Measurements from ENCODE around the gene DISP2.

Gene DISP2

GRCh38 chr15:40328751-40329150 is 29.3 kb upstream of the DISP2 start:
- DNase-seq, result no peak

DNA sequence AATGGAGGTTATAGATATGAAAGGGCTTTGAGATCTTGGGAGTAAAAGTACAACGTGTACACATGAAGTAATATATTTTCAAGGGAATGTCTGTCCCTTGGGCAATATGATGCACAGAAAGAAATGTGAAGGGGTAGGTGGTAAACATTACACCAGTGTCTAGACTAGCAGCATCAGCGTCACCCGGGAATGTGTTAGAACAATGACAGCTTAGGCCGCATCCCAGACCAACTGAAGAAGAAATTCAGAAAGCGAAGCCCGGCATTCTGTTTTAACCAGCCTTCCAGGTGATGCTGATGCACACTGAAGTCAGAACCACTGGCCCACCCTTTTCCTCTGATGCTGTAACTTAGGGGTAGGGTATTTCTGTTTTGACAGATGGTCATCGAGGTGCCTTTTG is 28.2 kb upstream of the DISP2 start:
- DNase-seq, result no peak

- DNase-seq, result no peak
Observed at GRCh38 chr15:40330368-40330836, 27.6 kb upstream of the DISP2 start.

- no peak for DNase-seq
Observed at GRCh38 chr15:40331026-40331425, 27.0 kb upstream of the DISP2 start.

GRCh38 chr15:40331637-40332036 is 26.4 kb upstream of the DISP2 start:
- DNase-seq, result no peak

- DNase-seq, result no peak
Observed at GRCh38 chr15:40332113-40332781, 25.8 kb upstream of the DISP2 start.

GRCh38 chr15:40333922-40334492 is 24.0 kb upstream of the DISP2 start:
- DNase-seq, result peak; percentile 36 to 38

- no peak for DNase-seq
Observed at GRCh38 chr15:40334541-40334940, 23.5 kb upstream of the DISP2 start.

- DNase-seq, result no peak
Observed at GRCh38 chr15:40334941-40335795, 22.9 kb upstream of the DISP2 start.

DNA sequence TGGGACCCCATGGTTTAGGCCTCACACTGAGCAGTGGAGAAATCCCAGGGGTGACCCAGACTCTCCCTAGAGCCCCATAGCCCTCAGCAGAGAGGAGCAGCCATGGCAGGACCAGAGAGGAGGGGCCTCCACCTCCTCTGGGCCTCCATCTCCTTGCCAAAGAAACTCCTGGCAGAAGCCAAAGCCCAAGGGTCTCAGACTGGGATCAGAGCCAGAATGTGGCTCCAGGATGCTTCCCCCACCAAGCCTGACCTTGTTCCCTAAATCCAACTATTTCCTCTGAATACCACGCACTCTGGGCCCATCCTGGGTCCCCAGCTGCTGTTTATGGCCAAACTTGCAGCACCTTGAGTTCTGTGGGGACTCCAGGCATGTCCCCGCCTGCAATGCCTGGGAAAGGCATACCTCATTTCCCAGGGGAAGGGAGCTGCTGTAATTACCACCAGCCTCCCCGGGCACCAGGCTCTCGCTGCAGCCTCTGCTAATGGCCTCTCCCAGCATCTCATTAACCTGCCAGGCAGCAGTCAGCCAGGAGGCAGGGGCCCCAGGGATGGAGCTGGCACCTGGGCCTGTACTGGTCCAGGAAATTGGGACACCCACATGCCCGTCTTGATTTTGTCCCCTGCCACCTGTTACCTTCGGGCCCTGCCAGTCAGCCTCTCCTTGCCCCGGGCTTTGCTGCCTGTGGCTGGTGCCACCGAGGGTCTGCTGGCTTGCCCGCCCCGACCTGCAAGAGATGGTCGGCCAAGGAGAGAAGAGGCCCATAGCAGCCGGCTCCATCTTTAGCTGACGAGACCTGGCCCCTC is 21.9 kb upstream of the DISP2 start:
- no peak for DNase-seq

DNA sequence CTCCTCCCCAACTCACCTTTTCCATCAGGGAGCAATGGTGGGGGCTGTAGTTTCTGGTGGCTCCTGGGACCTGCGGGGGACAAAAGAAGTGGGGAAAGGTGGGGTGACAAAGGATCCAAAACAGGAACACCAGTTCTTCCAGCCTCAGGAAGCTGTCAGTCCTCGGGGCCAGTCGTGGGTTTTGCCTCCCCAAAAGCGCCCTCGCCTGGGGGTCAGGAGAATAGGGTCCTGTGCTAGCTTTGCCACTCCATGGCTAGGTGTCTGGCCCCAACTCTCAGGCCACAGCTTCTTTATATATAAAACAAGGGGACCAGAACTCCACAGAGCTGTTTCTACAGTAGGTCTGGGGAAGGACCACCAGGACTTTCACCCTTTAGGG is 21.3 kb upstream of the DISP2 start:
- DNase-seq, result no peak

- no peak for DNase-seq
Observed at GRCh38 chr15:40337597-40337996, 20.4 kb upstream of the DISP2 start.

DNA sequence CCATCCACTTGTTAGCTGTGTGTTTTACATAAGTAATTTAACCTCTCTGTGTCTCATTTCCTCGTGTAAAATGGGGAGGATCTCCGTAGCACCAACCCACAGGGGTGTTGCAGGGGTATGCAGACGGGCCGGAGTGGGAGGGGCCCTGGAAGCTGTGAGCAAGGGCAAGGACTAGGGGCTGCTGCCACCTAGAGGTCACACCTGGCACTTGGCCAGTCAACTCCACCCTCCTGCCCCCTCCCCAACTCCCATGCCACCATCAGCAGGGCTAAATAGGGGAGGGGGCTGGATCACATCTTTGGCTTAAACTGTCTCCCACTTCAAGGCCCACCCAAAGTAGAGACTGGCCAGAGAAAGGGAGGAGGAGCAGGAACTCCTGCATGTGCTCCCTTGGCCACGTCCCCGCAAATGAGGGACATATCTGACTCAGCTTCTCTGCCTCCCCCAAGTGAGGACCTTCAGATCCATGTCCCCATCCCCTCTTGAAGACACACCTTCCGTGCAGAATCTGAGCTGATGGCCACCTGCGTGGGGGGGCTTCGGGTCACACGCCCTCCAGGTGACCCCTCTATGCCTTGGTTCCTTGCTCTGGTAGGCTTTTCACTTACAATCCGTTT is 19.9 kb upstream of the DISP2 start:
- peak; percentile 75 to 78 for DNase-seq

GRCh38 chr15:40338921-40339620 is 18.9 kb upstream of the DISP2 start:
- no peak for DNase-seq

DNA sequence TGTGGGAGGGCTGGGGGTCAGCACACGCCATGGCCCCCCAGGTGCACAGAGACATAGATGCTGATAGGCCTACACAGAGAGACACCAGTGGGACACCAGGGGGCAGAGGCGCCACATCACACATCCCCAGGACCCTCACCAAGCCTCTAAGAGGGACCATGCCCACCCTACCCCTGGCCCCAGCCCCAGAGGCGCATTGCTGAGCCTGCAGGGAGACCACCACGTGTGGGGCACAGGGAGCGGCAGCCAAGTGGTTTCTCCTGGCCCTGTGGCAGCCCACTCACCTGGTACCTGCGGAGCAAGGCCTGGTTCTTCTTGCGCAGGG is 18.4 kb upstream of the DISP2 start:
- DNase-seq, result no peak

- DNase-seq, result no peak
Observed at GRCh38 chr15:40340038-40340739, 17.8 kb upstream of the DISP2 start.

DNA sequence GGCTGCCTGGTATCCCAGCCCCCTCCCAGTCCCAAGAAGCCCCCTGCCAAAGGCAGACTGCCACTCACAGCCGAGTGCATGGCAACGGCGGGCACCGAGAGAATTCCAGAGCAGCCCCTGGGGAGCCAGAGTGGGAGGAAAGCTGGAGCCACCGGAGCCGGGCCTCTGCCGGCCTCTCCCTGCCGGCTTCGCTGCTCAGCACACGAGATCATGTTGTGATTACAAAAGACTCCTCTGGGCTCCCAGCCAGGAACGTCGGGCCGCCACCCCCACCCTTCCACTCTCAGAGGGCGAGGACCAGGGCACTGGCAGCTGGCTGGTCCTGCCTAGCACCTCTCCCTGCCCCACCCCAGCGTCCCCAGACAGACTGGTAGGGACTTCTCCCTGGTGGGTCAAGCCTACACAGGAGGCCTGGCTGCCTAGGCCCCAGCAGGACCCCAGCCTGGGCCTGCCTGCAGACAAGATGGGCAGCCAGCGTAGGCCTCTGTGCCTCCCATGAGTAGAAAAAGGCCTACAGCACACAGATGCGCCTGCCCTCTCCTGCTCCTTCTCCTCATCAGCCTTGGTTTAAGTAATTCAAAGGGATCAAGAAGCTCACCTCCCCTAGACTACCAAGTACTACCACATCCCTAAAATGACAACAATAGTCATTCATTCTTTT is 17.1 kb upstream of the DISP2 start, which contains the start of gene CCDC9B:
Gene CCDC9B, minus strand, starts transcription at position 200 of the 661 bp plus-strand sequence. Its CDS starts 120 bp downstream, at position 80.
- no peak for DNase-seq

GRCh38 chr15:40342416-40343320 is 15.4 kb upstream of the DISP2 start:
- DNase-seq, result no peak

GRCh38 chr15:40343512-40343911 is 14.5 kb upstream of the DISP2 start:
- no peak for DNase-seq

- no peak for DNase-seq
Observed at GRCh38 chr15:40344217-40344616, 13.8 kb upstream of the DISP2 start.
